K562 (cell line): ENCODE results near the gene POP7. TPM values are rescaled to one million over a fixed set of nuclear protein-coding genes. Genes with fewer than 3 reads are reported as not detected.

Experiments
- CBX5 ChIP-seq: IDR thresholded peaks from 2 replicates; pipeline ENCODE4 v1.6.1; 2014; ENCODE audit warnings: low read depth, borderline replicate concordance
- EGR1 ChIP-seq: fragments of 450-650 bp; conservative IDR thresholded peaks from 2 replicates; pipeline ENCODE4 v1.6.1; 2017; ENCODE audit warnings: mild to moderate bottlenecking
- ELK1 ChIP-seq: sonication (generic); formaldehyde crosslinking; IDR thresholded peaks from 2 replicates; pipeline ENCODE4 v1.8.1; 2022; ENCODE audit warnings: missing genetic modification reagents
- ETS2 ChIP-seq: IDR thresholded peaks from 2 replicates; pipeline ENCODE4 v1.6.1; 2016; ENCODE audit warnings: borderline replicate concordance, missing genetic modification characterization, mild to moderate bottlenecking, moderate library complexity, missing compliant biosample characterization; ENCODE audit not compliant: poor library complexity, severe bottlenecking
- HDAC3 ChIP-seq: fragments of 450-650 bp; IDR thresholded peaks from 2 replicates; pipeline ENCODE4 v1.6.1; 2018; ENCODE audit warnings: borderline replicate concordance, mild to moderate bottlenecking, moderate library complexity; ENCODE audit not compliant: partially characterized antibody
- KHSRP ChIP-seq: fragments of 450-650 bp; IDR thresholded peaks from 2 replicates; pipeline ENCODE4 v1.6.1; 2017
- MAFF ChIP-seq: IDR thresholded peaks from 2 replicates; pipeline ENCODE4 v1.6.1; 2012; ENCODE audit warnings: low read length, improper control_type of control experiment
- PKNOX1 ChIP-seq: fragments of 450-650 bp; IDR thresholded peaks from 2 replicates; pipeline ENCODE4 v1.6.1; 2016
- RBM22 ChIP-seq: fragments of 200-400 bp; formaldehyde crosslinking; IDR thresholded peaks from 2 replicates; pipeline ENCODE4 v1.6.1; 2018; ENCODE audit warnings: low read length, low read depth; ENCODE audit not compliant: poor library complexity, severe bottlenecking
- RBM34 ChIP-seq: fragments of 200-400 bp; formaldehyde crosslinking; IDR thresholded peaks from 2 replicates; pipeline ENCODE4 v1.6.1; 2018; ENCODE audit warnings: low read length, borderline replicate concordance; ENCODE audit not compliant: insufficient read depth
- SAP30 ChIP-seq: fragments of 200-600 bp; sonication (generic); IDR thresholded peaks from 2 replicates; pipeline ENCODE4 v1.6.1; 2012; ENCODE audit warnings: borderline replicate concordance, low read depth, mild to moderate bottlenecking, moderate library complexity, low read length, control low read depth, inconsistent platforms; ENCODE audit not compliant: insufficient read depth, poor library complexity, severe bottlenecking
- SIN3A ChIP-seq, 2 experiments: fragments of 150-350 bp in 1 of 2; IDR thresholded peaks; 2 replicates each; pipeline ENCODE4 v1.6.1; 2011 to 2016; ENCODE audit warnings: borderline replicate concordance in 2 of 2, low read depth in 2 of 2, low read length in 2 of 2, mild to moderate bottlenecking in 2 of 2, moderate library complexity in 2 of 2; ENCODE audit not compliant: control insufficient read depth in 1 of 2
- SMAD2 ChIP-seq: fragments of 150-350 bp; IDR thresholded peaks from 2 replicates; pipeline ENCODE4 v1.6.1; 2014; ENCODE audit warnings: low read depth, mild to moderate bottlenecking, low read length
- SPI1 ChIP-seq: IDR thresholded peaks from 2 replicates; pipeline ENCODE4 v1.6.1; 2011; ENCODE audit warnings: low read depth, low read length, control low read depth, borderline replicate concordance
- SREBF2 ChIP-seq: sonication (generic); formaldehyde crosslinking; IDR thresholded peaks from 2 replicates; pipeline ENCODE4 v1.4.0; 2020; ENCODE audit warnings: mild to moderate bottlenecking, missing genetic modification reagents
- TAL1 ChIP-seq: fragments of 450-650 bp; IDR thresholded peaks from 2 replicates; pipeline ENCODE4 v1.6.1; 2016; ENCODE audit warnings: mild to moderate bottlenecking
- UBTF ChIP-seq, 2 experiments: IDR thresholded peaks; 2 replicates each; pipeline ENCODE4 v1.6.1; 2012; ENCODE audit warnings: improper control_type of control experiment in 2 of 2, low read depth in 2 of 2, low read length in 2 of 2, borderline replicate concordance in 1 of 2
- YY1 ChIP-seq, 3 experiments: IDR thresholded peaks; 2 replicates each; pipeline ENCODE4 v1.6.1; 2011; ENCODE audit warnings: low read length in 2 of 3, mild to moderate bottlenecking in 2 of 3, moderate library complexity in 2 of 3, borderline replicate concordance in 1 of 3, control low read depth in 1 of 3, low read depth in 1 of 3; ENCODE audit not compliant: insufficient read depth in 3 of 3, insufficient replicate concordance in 2 of 3, control insufficient read depth in 1 of 3, insufficient read length in 1 of 3; ENCODE audit errors: extremely low read depth in 1 of 3
- ZFX ChIP-seq: sonication (generic); formaldehyde crosslinking; IDR thresholded peaks from 2 replicates; pipeline ENCODE4 v1.8.0; 2022; ENCODE audit warnings: mild to moderate bottlenecking, missing genetic modification reagents, moderate library complexity
- ZNF3 ChIP-seq: fragments of 250-450 bp; sonication (Bioruptor Pico); IDR thresholded peaks from 2 replicates; pipeline ENCODE4 v1.5.0; 2021; ENCODE audit warnings: mild to moderate bottlenecking, moderate library complexity
- polyA plus RNA-seq, 8 experiments: library from polyadenylated mRNA; depleted of rRNA in 4 of 8; stranded (reverse) in 5 of 8; unstranded in 3 of 8; fragments of >200 nt; fragmentation: Nextera tagmentation in 2 of 8; fragmentation: Illumina TruSeq in 1 of 8; extraction: Ambion mirVana in 2 of 8; extraction: Trizol in 1 of 8; gene quantifications; 2 replicates each; pipeline versions ENCODE4 v1.2.1 to v1.2.3, GENCODE V29; 2011 to 2014; ENCODE audit warnings: inconsistent platforms in 1 of 8, missing spikeins in 1 of 8
- total RNA-seq, 7 experiments: library from RNA; depleted of rRNA in 6 of 7; stranded (reverse); fragments of >200 nt in 6 of 7; fragmentation: Illumina TruSeq in 2 of 7; extraction: Trizol in 2 of 7; gene quantifications; 2 replicates each; pipeline versions ENCODE4 v1.2.1 to v1.2.3, GENCODE V29; 2011 to 2021; ENCODE audit warnings: low replicate concordance in 1 of 7

POP7 gene
- total and polyA plus RNA-seq, 9 of the 15 experiments (the other 6 are each of a cell fraction or from before 2014, with no cell fraction given), result 11.5 to 163 (median 68.9) TPM

- TF ChIP-seq SPI1 (0 out of 2 replicates have a peak, but pooled peaks have one; percentile 20), SMAD2 (no peak), EGR1 (peak; percentile 63; the same call in 1 of the 2 replicates), SAP30 (peak; percentile 22), ZFX (peak; percentile 58), YY1 (IDR thresholded peaks at IDR 0.05; ENCODE audit: borderline replicate concordance in 1 of 3, control insufficient read depth in 1 of 3, extremely low read depth in 1 of 3, insufficient read depth in 3 of 3, insufficient read length in 1 of 3, insufficient replicate concordance in 2 of 3, low read depth in 1 of 3, low read length in 2 of 3) (peak in 1 of 3 experiments; percentile 67), RBM34 (no peak), HDAC3 (no peak), MAFF (no peak), RBM22 (peak; percentile 17), SIN3A (IDR thresholded peaks at IDR 0.05; ENCODE audit: borderline replicate concordance in 2 of 2, control insufficient read depth in 1 of 2, low read depth in 2 of 2, low read length in 2 of 2) (0 out of 4 replicates have a peak, but pooled peaks of 1 of the 2 experiments have one; percentile 1), UBTF (IDR thresholded peaks at IDR 0.05; ENCODE audit: borderline replicate concordance in 1 of 2, low read depth in 2 of 2, low read length in 2 of 2) (peak; percentile 29 to 82; a peak in 1 of 4 replicates), KHSRP (no peak), ETS2 (tag) (no peak), ELK1 (no peak), SREBF2 (CRISPR knock-in tag) (no peak), CBX5 (no peak), ZNF3 (CRISPR knock-in tag) (no peak), TAL1 (no peak), PKNOX1 (peak; percentile 22; the same call in 1 of the 2 replicates)
Observed at GRCh38 chr7:100674411-100675104, 31.4 kb upstream of the POP7 start (continued).
